Skin of body (tissue), 2 donors: ENCODE measurements around the gene GRM4. TPM values are rescaled to one million over a fixed set of nuclear protein-coding genes. Genes with fewer than 3 reads are reported as not detected.
"Not testable (repeated sequence)": the region's sequence is repeated elsewhere in the genome, so short reads cannot be mapped to it uniquely, and the experiment has no call there.

Source experiments
- DNase-seq: peaks from one replicate; lab custom pipeline; 2025; lab: John Stamatoyannopoulos, UW
- total RNA-seq: library from RNA; depleted of rRNA; stranded (reverse); fragments of >200 nt; gene quantifications from one replicate; pipeline ENCODE4 v1.2.3, GENCODE V29; 2014

The GRM4 gene
- total RNA-seq, 1 donor from 2014 or later, result 0.69 TPM

DNA sequence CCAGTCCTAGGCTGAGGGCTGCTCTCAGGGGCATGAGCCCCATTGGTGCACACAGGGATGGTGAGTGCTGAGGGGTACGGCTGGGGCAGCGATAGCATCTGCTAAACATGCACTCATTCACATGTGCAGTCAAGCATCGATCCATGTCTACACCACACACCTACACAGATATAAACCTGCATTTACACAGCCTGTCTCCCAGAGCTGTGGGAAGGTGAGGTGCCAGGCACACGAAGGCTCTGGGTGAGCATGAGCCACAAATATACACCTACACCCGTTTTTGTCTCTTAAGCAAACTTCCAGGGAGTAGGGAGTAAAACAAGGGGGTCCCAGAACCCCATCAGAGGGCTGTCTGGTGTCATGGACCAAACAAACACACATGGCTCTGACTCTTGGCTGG, 99.3 kb downstream of the GRM4 start:
- no peak for DNase-seq

DNA sequence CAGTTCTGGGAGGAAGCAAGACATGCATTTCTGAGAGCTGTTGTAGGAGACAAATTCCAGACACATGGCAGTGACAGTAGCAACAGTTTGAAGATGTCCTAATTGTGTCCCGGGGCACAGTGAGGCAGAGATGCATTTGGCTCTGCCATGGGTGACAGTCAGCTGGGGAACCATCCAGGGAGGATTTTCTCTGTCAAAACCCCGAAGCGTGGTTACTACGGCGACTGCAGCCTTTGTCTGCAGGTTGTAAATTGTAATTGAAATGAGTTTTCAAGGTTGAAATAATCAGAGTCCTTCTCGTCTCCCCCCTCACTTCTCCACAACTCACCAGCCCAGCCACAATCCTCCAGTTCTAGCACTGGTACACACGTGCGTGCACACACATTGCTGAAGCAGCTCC, 100.1 kb downstream of the GRM4 start:
- DNase-seq, result no peak

DNA sequence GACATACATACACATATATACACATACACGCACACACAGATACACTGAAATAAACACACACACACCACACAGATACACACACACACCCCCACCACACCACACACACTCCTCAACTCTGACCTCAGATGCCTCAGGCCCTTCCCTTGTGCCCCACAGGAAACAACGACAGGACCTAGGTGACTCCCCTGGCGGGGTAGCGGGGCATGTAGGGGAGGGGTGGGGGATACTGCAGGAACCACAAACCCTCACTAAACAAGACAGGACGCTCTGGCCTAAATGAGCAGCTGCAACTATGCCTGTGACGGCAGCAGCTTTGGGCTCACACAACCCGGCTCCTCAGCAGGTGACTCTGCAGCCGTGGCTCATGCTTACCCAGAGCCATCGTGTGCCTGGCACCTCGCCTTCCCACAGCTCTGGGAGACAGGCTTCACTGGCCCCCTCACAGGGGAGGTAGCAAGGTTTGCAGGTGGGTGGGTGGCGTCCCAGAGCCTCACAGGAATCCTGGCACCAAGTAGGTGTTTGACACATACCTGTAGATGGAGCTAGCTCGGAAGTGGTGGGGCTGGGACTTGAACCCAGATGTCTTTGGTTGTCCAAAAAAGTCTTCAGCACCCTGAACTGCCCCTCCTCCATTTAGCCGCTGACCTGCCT, 100.8 kb downstream of the GRM4 start:
- no peak for DNase-seq

DNA sequence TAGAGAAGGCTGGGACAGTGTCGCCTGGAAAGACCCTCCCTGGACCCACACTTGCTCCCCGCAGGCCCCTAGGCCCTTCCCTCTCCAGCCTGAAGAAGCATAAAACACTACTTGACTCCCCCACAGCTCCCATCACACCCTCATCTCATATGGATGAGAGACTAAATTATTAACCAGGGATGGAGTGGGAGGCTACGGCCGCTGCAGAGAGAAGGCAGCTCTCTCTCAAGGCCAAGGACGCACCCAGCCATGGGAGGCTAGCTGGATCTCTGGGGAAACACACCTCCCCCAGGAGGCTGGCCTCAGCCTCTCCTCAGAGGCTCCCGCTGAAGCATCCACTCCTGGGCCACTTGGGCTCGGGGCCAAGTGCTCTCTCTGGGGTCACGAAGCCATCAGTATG, 102.5 kb downstream of the GRM4 start:
- DNase-seq, result no peak

DNA sequence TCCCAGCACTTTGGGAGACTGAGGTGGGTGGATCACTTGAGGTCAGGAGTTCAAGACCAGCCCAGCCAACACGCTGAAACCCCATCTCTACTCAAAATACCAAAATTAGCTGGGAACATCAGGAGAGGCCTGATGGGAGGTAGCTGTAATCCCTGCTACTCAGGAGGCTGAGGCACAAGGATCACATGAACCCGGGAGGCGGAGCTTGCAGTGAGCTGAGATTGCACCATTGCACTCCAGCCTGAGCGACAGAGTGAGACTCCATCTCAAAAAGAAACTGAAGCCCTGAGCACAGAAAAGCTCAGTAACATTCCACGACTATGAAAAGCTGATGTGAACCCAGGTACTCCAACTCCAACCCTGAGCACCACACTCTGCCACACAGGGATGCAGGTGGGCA, 103.9 kb downstream of the GRM4 start:
- DNase-seq, result not testable (repeated sequence)

DNA sequence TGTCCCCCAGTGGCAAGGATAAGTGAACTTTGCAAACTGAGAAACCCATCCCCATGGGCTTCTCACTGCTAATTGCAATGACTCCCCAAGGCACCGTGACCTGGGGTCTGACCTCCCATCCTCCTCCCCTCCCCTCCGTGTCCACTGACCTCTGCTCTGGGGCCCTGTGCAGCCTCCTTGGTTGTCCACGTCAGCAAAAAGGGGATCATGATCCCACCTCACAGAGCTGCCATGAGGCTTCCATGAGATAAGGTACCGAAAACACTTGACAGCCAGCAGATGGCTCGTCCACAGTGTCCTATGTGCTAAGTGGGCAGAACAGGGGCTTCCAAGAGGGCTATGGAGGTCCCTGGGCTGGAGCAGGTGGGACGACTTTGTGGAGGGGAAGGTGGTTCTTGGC, 104.5 kb downstream of the GRM4 start:
- no peak for DNase-seq

DNA sequence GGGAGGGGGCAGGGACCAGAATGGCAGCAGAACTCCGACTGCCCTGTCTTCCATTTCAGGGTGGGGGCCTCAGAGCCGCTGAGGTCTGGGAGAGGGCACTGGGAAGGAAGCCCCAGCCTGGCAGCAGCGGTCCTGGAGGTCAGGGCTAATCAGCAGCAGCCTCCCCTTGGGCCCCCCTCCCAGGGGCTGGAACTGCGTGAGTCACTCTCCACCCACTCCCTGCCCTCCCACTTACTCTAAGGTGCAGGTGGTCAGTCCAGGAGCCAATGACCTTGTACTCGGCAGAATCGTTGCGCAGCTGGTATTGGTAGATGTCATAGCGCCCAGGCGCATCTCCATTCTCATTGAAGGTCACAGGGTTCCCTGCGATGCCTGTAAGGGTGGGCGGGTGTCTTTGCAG, 105.9 kb downstream of the GRM4 start:
- DNase-seq, result no peak

DNA sequence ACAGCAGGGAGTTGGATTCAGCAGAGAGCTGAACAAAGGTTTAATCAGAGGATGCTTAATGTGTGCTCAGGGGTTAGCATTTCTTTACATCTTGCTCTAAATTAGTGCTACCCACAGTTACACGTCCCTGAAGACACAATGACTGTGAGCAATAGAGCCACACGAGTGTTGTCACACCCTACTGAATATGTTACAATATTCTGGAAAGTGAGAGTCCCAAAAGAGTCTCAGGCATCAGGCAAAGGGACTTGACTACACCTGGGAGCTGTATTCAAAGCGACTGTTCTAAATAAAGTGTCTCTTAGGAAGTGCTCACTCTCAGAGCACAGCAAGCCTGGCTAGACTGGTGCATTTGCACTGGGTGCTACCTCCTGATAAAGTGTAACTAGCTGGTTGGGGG, 108.7 kb downstream of the GRM4 start:
- DNase-seq, result no peak

DNA sequence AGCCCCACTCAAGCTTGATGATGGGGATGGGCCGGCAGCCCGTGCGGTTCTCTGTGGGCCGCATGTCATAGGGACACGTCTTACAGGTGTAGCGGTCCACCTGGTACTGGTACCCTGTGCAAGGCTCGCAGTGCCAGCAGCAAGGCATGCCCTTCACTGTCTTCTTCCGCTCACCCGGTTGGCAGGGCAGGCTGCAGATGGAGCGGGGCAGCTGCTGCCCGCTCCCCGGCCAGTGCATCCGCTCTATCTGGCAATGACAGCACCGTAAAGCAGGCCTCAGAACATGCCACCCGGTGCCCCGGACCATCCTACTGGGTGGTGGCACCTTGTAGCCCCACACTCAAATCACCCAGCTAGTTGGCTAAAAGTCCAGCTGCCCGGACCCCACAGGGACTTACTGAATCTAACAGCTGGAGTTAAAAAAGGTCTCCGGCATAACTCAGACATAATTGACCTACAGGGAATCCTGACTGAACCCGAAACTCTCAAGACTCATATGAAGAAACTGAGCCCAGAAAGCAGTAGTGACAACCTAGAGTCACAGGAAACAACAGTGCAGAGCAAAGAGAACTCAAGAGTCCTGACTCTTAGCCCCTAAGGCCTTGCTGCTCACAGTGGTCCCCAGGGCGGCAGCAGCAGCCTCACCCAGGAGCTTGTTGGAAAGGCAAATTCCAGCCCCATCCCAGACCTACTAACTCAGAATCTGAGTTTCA, 109.4 kb downstream of the GRM4 start:
- DNase-seq, result no peak

DNA sequence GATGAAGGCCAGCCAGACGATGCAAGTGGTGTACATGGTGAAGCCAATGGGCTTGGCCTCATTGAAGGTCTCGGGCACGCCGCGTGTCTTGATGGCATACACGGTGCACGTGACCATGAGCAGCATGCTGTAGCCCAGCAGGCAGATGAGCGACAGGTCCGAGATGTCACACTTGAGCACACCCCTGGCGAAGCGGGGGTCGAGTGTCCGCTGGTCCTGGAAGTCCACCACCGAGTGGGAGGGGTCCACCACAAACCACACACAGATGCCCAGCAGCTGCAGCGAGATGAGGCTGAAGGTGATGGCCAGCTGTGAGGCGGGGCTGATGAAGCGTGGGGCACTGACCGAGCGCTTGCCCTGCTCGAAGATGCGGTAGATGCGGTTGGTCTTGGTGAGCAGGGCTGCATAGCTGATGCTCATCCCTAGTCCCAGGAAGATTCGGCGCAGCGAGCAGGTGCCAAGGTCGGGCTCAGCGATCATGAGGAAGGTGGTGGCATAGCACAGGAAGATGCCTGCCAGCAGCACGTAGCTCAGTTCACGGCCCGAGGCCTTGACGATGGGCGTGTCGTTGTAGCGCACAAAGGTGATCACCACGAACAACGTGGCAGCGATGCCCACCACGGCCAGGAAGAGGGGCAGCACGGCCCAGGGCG, 110.1 kb downstream of the GRM4 start:
- DNase-seq, result no peak

DNA sequence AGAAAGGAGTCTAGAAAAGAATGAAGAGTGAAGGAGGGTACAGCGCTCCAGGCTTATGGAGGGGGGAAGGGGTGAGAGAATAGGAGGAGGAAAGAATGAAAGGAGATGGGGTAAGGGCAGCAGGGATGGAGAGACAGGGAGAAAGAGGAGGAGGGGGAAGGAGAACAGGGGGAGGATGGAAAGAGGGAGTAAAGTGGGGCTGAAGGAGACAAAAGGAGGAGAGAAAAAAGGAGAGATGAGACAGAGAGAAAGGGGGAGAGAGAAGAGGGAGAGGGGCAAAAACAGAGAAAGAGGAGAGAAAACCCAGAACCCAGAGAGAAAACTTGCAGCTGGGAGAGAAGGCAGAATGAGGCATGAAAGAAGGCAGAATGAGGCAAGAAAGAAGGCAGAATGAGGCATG, 110.7 kb downstream of the GRM4 start:
- DNase-seq, result no peak

DNA sequence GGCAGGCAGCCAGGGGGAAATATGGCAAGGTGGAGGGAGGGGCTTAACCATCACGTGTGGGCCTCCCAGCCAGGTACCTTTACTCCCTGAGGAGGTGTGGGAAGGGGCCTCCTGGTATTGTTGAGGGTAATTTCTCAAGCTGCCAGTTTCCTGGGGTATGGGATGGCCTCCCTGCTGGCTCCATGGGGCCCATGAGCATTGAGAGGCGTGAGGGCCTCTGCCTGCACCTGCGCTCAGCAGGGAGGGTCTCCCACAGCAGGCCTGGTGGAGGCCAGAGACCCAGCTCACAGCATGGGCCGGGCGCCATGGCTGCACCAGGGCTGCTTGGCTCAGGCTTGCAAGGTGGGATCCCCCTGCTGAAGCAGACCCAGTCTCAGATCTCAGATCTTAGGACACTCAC, 113.0 kb downstream of the GRM4 start:
- DNase-seq, result no peak

DNA sequence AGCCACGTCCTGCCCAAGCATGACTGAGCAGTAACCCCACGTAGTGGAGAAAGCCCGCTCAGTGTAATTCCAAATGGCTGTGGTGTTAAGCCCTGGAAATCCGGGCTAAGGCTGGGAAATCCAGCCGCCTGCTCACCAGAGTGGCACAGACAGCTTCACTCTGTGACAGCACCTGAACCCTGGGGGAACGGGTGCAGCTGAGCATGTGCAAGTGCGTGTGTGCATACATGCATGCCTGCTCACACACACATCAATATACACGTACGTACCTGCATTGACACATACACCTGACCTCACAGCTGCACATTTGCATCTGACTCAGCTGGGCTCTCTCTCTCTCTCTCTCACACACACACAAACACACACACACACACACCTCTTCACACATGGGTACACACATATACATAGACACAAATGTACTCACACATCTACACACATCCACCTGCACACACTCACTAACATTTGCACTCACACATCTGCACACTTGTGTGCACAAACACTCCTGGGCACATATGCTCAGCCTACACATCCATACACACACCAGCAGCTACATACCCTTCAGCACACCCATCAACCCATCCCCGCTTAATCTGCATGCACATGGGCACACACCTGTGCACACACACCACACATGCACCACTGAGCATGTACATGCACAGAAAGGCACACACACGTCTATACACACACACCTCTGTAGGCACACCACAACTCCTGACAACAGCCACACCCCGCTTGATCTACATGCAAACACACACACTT, 114.1 kb downstream of the GRM4 start:
- DNase-seq, result no peak

DNA sequence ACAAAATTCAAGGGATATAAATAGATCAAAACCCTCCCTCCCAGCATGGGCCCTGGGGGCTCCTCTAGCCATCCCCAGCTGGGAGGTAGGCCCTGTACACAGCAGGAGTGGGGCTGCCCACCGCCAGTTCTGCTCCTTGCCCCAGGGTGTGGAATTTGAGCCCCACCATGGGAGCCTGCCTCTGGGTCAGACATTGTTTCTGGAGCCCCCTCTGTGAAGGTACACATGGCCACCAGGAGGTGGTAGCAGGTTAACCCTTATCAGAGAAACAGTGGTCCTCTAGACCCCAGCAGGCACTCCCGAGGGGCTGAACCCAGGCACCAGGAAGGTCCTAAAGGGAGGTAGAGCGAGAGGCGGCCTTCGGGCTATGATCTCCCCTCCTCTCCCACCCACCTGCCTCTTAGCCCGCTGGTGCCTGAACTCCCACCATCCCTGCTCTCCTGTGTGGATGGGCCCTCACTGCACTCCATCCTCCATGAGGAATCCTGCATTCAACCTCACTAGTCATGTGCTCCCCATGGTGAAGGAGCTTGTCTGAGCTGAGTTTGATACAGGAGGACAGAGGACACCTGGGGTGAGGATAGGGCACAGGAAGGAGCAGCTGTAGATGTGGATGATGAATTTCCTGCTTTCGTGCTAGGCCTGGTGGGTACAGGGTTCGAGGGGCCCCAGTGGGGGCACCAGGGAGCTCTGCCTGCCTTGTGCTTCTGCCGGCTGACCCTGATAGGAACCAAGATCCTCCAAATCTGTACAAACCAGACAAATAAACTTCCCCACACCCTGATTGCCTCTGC, 114.9 kb downstream of the GRM4 start:
- no peak for DNase-seq

DNA sequence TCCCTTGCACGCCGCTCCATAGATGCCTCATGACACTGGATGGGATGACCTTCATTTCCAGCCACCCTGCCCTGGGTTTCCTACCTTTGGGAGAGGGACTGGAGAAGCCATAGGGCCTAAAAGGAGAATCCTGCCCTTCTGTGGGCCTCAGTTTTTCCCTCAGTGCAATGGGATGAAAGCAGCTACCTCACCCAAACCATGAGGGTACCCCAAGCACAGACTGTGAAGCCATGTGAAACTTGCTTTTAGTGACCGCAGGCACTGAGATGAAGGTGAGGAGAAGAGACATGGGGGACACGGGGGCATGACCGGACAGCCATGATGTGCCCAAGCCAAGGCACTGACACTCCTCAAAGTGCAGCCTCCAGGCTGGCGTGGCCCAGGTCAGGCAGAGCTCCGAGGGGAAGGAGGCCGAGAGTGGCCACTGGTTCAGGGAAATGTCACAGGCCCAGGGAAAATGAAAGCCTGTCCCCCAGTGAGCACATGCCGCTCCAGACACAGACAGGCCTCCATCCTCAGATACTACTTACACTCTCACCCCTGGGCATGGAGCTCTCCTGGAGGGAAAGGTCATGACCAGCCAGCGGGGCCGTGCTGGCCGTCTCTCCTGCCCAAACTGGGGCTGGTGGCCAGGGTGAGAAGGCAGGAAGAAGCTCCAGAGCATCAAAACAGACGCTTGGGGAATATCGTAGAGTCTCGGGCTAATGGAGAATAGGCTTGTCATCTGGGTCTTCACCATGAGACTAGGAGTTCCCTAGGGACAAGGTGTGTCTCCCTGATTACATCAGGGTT, 116.2 kb downstream of the GRM4 start:
- no peak for DNase-seq

DNA sequence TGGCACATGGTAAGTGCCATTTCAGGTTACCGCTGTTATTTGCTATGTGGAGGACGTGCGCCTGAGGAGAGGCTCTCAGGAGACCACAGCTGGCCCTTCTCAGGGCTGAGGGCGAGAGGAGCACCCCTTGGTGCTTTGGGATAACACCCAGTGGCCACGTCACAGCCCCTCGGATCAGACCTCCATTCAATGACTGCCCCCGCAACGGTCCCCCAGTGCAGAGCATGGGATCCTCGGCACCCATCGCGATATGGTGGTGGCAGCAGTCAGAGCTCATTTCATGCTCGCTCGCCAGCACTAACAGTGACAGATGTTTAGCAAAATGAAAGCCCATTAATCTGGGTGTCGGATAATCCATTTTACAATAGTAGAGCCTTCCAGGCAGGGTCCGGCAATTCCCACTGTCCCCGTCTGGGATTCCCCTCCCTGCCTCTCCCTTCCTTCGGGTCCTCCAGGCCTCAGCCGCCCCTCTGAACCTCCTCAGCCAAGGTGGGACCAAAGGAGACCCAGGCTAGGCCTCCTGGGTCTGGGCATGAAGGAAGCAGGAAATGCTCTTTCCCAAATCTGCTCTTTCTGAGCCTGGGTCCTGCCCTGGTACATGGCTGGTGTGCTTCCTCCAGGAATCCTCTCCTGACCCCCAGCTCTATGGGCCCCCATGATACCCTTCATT, 117.1 kb downstream of the GRM4 start:
- no peak for DNase-seq

DNA sequence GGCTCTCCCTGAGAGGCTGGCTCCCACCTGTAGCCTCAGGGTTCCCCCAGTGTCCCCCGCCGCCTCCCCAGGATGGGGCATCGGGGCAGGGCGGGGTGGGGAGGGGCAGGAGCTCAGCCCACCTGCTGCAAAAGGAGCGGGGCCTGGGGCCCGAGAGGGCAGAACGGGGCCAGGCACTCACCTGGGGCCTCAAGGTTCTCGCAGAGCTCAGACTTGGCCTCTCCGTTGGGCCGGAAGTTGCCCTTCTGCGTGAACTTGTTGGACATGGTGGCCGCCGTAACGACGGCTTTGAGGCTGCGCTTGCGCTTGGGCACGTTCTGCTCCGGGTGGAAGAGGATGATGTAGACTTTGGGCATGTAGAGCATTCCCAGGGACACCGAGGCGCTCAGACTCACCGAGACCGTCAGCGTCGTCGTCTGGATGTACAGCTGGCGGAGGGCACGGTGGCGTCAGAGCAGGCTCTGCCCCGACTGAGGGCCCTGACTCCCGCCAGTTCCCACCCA, 117.9 kb downstream of the GRM4 start:
- DNase-seq, result no peak

DNA sequence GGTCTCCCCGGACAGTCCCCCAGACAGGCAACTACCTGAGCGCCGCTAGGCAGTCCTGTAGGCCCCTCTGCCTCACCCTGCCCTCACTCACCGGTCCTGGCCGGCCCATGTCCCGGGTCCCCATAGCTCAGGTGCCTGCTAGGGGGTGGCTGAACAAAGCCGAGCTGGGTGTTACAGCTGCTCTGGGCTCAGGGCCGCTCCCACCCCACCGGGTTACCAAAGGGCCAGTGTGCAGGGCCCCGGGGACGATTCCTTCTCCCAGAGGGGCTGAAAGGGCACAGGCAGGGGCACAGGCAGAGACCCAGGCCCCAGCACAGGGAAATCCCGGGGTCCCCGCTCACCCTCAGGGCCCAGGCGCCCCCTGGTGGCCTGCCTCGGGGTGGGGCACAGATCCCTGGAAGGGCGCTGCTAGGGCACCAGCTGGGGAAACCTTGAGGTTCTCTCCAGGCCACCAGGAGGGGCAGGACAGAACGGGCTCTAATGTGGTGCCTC, 118.4 kb downstream of the GRM4 start:
- DNase-seq, result no peak

DNA sequence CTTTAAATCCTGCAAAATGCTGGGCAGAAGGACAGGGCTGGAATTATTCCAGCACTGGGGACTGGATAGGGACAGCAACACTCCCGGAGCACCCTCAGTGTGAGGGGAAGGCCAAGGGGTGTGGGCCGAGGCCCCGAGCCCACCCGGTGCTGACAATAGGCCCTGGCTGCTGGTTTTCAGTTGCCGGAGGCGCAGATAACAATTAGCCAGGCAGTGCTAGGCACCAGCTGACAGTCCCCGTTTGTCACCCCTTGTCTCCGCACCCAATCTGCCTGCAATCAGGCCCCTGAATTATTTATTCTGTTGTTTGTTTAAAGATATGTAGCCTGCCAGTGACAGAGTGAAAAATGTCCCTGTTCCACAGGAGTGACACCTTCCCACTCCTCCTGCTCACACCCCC, 120.0 kb downstream of the GRM4 start:
- no peak for DNase-seq
